Neural progenitor cell (in vitro differentiated cells): ENCODE measurements around the gene TPST2.

Experiments used
- EZH2 ChIP-seq: fragments of 200-600 bp; sonication (generic); IDR thresholded peaks from 2 replicates; pipeline ENCODE4 v1.6.1; 2017; ENCODE audit warnings: antibody characterized with exemption, mild to moderate bottlenecking, moderate library complexity
- TF ChIP-seq, protein P1 (sequence below): fragments of 200-600 bp; sonication (generic); IDR thresholded peaks from 2 replicates; pipeline ENCODE4 v1.5.1; 2017; ENCODE audit warnings: antibody characterized with exemption, mild to moderate bottlenecking

DNA sequence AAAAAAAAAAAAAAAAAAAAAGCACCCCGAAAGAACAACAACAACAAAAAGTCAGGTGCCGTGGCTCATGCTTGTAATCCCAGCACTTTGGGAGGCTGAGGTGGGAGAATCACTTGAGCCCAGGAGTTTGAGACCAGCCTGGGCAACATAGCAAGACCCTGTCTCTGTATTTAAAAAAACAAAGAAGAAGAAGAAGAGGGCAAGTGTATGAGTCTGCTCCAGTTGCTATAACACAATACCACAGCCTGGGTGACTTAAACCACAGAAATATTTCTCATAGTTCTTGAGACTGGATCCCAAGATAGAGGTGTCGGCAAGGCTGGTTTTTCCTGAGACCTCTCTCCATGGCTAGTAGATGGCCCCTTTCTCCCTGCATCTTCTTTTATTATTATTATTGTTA, 44.3 kb upstream of the TPST2 start:
- TF ChIP-seq, protein P1, sequence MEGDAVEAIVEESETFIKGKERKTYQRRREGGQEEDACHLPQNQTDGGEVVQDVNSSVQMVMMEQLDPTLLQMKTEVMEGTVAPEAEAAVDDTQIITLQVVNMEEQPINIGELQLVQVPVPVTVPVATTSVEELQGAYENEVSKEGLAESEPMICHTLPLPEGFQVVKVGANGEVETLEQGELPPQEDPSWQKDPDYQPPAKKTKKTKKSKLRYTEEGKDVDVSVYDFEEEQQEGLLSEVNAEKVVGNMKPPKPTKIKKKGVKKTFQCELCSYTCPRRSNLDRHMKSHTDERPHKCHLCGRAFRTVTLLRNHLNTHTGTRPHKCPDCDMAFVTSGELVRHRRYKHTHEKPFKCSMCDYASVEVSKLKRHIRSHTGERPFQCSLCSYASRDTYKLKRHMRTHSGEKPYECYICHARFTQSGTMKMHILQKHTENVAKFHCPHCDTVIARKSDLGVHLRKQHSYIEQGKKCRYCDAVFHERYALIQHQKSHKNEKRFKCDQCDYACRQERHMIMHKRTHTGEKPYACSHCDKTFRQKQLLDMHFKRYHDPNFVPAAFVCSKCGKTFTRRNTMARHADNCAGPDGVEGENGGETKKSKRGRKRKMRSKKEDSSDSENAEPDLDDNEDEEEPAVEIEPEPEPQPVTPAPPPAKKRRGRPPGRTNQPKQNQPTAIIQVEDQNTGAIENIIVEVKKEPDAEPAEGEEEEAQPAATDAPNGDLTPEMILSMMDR = no peak
- TF ChIP-seq EZH2 = no peak
